Parathyroid adenoma (tissue), 2 donors: Measurements from ENCODE around the gene MPHOSPH8.

Experiments used
- H2AFZ ChIP-seq: fragments of 300-600 bp; sonication (generic); one replicate; pipeline ENCODE4 v1.7.0; 2017; ENCODE audit warnings: antibody characterized with exemption, mild to moderate bottlenecking
- H3K27ac ChIP-seq: fragments of 300-600 bp; sonication (generic); one replicate; pipeline ENCODE4 v1.7.0; 2017
- H3K27me3 ChIP-seq: fragments of 300-600 bp; sonication (generic); one replicate; pipeline ENCODE4 v1.7.0; 2017; ENCODE audit warnings: low read length; ENCODE audit not compliant: control insufficient read depth, insufficient read depth
- H3K36me3 ChIP-seq: fragments of 300-600 bp; sonication (generic); one replicate; pipeline ENCODE4 v1.7.0; 2017; ENCODE audit warnings: low read length; ENCODE audit not compliant: control insufficient read depth, insufficient read depth
- H3K4me1 ChIP-seq: fragments of 300-600 bp; sonication (generic); one replicate; pipeline ENCODE4 v1.7.0; 2017; ENCODE audit warnings: control low read depth
- H3K4me2 ChIP-seq: fragments of 300-600 bp; sonication (generic); one replicate; pipeline ENCODE4 v1.7.0; 2017; ENCODE audit warnings: low read length
- H3K4me3 ChIP-seq: fragments of 300-600 bp; sonication (generic); one replicate; pipeline ENCODE4 v1.7.0; 2017; ENCODE audit warnings: low read depth, low read length
- H3K79me2 ChIP-seq: fragments of 300-600 bp; sonication (generic); one replicate; pipeline ENCODE4 v1.7.0; 2017; ENCODE audit warnings: control low read depth
- H3K9ac ChIP-seq: fragments of 300-600 bp; sonication (generic); one replicate; pipeline ENCODE4 v1.7.0; 2017; ENCODE audit warnings: mild to moderate bottlenecking
- H3K9me3 ChIP-seq: fragments of 300-600 bp; sonication (generic); one replicate; pipeline ENCODE4 v1.7.0; 2017; ENCODE audit warnings: low read length; ENCODE audit not compliant: control insufficient read depth
- CTCF ChIP-seq: fragments of 300-600 bp; sonication (generic); IDR thresholded peaks from one replicate; pipeline ENCODE4 v1.7.0; 2017; ENCODE audit warnings: antibody characterized with exemption, mild to moderate bottlenecking
- donor health status: primary hyperparathyroidism.

The MPHOSPH8 gene

DNA sequence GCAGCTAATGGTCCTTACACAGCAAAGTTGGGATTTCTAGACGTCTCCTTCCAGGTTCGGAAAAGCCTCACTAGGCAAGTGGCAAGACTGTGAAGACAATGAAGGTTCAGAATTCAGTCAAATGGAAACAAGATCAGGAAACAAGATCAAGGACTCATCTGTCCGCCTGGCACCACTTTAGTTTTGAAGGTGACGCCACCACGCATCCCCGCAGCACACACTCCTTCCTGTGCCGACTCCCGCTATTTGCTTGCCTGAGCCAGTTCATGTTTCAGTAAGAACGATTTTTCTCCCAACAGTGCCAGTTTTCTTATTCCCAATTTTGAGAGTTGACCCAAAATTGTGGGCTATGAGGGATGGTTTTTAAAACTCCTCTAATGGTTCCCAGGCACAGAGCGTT lies 41.4 kb downstream of the MPHOSPH8 start:
- Histone ChIP-seq H3K36me3 (no peaks in the 10 kb centered on the region), H3K27me3 (no peaks in the 10 kb centered on the region), H2AFZ (no peak overlapping the region), H3K4me3 (no peak overlapping the region), H3K4me2 (no peak overlapping the region), H3K9ac (no peak overlapping the region), H3K27ac (no peak overlapping the region), H3K9me3 (no peaks in the 10 kb centered on the region), H3K79me2 (no peaks in the 10 kb centered on the region), H3K4me1 (no peaks in the 10 kb centered on the region)
- no peak for TF ChIP-seq CTCF

DNA sequence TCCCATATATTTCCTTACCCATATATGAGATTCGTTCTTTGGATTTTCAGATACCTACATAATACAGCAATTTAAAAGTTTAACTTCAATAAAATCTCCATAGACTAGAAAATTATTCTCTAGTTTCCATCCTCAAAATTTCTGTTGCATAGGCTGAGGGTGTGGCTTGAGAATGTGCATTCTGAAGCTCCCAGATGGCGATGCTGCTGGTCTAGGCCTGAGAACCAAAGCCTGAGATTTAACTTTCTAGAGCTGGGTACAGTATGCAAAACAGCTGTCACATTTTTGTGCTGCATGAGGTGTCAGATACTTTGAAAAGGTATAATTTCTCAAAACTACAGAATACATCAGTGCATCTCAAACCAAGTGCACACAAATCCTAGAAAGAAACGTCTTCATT lies 42.7 kb downstream of the MPHOSPH8 start:
- H3K9ac ChIP-seq = no peak overlapping the region
- no peaks in the 10 kb centered on the region for H3K79me2 ChIP-seq
- no peak overlapping the region for H3K27ac ChIP-seq
- no peak overlapping the region for H2AFZ ChIP-seq
- H3K4me3 ChIP-seq = no peak overlapping the region
- no peaks in the 10 kb centered on the region for H3K9me3 ChIP-seq
- no peaks in the 10 kb centered on the region for H3K36me3 ChIP-seq
- no peak for TF ChIP-seq CTCF
- no peaks in the 10 kb centered on the region for H3K27me3 ChIP-seq
- no peak overlapping the region for H3K4me2 ChIP-seq
- H3K4me1 ChIP-seq = no peaks in the 10 kb centered on the region

DNA sequence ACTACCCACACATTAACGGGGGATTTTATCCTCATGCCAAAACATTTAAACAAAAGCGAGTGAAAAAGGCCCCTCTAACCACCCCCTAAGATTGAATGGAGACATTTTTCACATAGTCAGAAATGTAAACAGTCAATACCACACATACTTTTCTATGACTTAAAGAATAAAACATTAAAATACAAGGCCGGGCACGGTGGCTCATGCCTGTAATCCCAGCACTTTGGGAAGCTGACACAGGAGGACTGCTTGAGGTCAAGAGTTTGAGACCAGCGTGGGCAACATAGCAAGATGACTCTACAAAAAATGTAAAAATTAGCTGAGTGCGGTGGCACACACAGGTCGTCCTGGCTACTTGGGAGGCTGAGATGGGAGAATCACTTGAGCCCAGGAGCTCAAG lies 47.3 kb downstream of the MPHOSPH8 start:
- H3K4me2 ChIP-seq = no peak overlapping the region
- H3K79me2 ChIP-seq = no peaks in the 10 kb centered on the region
- no peak overlapping the region for H3K27ac ChIP-seq
- no peaks in the 10 kb centered on the region for H3K9me3 ChIP-seq
- TF ChIP-seq CTCF = no peak
- H3K4me1 ChIP-seq = no peaks in the 10 kb centered on the region
- no peak overlapping the region for H2AFZ ChIP-seq
- H3K36me3 ChIP-seq = no peaks in the 10 kb centered on the region
- no peak overlapping the region for H3K4me3 ChIP-seq
- H3K27me3 ChIP-seq = no peaks in the 10 kb centered on the region
- H3K9ac ChIP-seq = no peak overlapping the region

DNA sequence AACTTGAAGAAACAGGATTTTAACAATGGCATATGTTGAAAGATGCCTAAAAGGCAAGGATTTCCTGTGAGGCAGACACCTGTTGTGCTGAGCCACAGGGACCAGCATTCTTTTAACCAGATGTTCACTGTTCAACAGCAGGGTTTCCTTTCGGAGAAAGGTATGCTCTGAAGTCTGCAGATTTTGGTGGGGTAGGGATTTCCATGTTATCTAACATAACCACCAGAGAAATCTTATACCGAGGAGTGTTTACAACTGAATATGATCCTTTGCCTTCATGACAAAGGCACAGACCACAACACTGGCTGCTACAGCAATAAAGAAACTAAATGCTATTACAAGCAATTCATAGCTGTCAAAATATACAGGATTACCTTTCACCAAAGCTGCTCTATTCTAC lies 48.1 kb downstream of the MPHOSPH8 start:
- Histone ChIP-seq H3K4me1 (no peaks in the 10 kb centered on the region), H3K79me2 (no peaks in the 10 kb centered on the region), H2AFZ (no peak overlapping the region), H3K36me3 (no peaks in the 10 kb centered on the region), H3K9me3 (no peaks in the 10 kb centered on the region), H3K9ac (no peak overlapping the region), H3K4me3 (no peak overlapping the region), H3K27ac (no peak overlapping the region), H3K4me2 (no peak overlapping the region), H3K27me3 (no peaks in the 10 kb centered on the region)
- TF ChIP-seq CTCF = no peak

DNA sequence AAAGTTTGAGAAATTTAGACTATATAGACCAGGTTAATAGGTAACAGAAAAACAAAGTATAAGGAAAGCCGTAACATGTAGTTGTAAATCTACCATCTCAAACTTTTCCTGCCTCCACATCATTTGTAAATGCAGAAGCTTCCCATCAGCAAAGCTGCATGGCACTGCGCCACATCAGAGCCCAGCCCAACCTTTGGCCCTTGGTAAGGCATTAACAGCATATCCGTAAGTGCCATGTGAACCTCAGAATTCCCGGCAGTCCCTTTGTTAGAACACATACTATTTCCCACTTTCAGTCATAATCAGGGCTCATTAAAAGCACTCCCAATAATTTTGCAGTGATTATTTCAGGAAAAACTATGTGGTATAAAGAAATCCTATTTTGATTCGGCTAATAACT lies 51.6 kb downstream of the MPHOSPH8 start:
- Histone ChIP-seq H2AFZ (no peak overlapping the region), H3K4me2 (no peak overlapping the region), H3K27ac (no peak overlapping the region), H3K79me2 (no peaks in the 10 kb centered on the region), H3K36me3 (no peaks in the 10 kb centered on the region), H3K27me3 (no peaks in the 10 kb centered on the region), H3K4me1 (no peaks in the 10 kb centered on the region), H3K4me3 (no peak overlapping the region), H3K9me3 (no peaks in the 10 kb centered on the region), H3K9ac (no peak overlapping the region)
- TF ChIP-seq CTCF = no peak
